A673 (cell line): ENCODE data around the gene BTNL8.

Source experiments
- EZH2 ChIP-seq: fragments of 200-600 bp; sonication (generic); IDR thresholded peaks from 2 replicates; pipeline ENCODE4 v1.6.1; 2017; ENCODE audit warnings: borderline replicate concordance, low read depth, mild to moderate bottlenecking, mixed read lengths, antibody characterized with exemption, low read length; ENCODE audit not compliant: poor library complexity, severe bottlenecking
- TF ChIP-seq, protein P1 (sequence below): fragments of 300-800, 200-600 bp; sonication (generic); conservative IDR thresholded peaks from 2 replicates; pipeline ENCODE4 v1.5.1; 2017; ENCODE audit warnings: low read depth, mild to moderate bottlenecking, antibody characterized with exemption, low read length, moderate library complexity, mixed read lengths

DNA sequence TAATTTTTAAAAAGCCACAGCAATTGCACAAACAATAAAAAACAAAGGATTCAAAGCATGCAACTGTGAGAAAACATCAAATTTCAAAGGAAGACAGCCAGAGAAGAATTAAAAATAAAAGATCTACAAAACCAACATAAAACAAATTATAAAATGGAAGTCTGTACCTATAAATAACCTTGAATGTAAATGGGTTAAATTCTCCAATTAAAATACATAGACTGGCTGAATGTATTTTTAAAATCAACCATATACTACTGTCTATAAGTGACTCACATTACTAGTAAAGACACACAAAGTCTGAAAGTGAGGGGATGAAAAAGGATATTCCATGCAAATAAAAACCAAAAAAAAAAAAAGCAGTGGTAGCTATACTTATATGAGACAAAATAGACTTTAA is 33.7 kb downstream of the BTNL8 start:
- TF ChIP-seq, protein P1, sequence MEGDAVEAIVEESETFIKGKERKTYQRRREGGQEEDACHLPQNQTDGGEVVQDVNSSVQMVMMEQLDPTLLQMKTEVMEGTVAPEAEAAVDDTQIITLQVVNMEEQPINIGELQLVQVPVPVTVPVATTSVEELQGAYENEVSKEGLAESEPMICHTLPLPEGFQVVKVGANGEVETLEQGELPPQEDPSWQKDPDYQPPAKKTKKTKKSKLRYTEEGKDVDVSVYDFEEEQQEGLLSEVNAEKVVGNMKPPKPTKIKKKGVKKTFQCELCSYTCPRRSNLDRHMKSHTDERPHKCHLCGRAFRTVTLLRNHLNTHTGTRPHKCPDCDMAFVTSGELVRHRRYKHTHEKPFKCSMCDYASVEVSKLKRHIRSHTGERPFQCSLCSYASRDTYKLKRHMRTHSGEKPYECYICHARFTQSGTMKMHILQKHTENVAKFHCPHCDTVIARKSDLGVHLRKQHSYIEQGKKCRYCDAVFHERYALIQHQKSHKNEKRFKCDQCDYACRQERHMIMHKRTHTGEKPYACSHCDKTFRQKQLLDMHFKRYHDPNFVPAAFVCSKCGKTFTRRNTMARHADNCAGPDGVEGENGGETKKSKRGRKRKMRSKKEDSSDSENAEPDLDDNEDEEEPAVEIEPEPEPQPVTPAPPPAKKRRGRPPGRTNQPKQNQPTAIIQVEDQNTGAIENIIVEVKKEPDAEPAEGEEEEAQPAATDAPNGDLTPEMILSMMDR = no peak
- no peak for TF ChIP-seq EZH2
